ENCODE data around the gene KRTAP10-2.
"Not testable (repeated sequence)": the region's sequence is repeated elsewhere in the genome, so short reads cannot be mapped to it uniquely, and the experiment has no call there.

KRTAP10-2 gene

GRCh38 chr21:44583089-44583799, 31.9 kb upstream of the KRTAP10-2 start:
- DNase-seq: peak in 1 of 58 donors; percentile 6

GRCh38 chr21:44582055-44582454, 30.8 kb upstream of the KRTAP10-2 start:
- no peak for DNase-seq

- DNase-seq: no peak
Measured at GRCh38 chr21:44581158-44581557, 29.9 kb upstream of the KRTAP10-2 start.

GRCh38 chr21:44580231-44580821, 29.0 kb upstream of the KRTAP10-2 start, which contains the start of gene KRTAP10-5:
TSS of gene KRTAP10-5 (minus strand) at chr21:44580604. CDS start at chr21:44580578, 26 bp downstream.
- DNase-seq: not testable (repeated sequence)

- DNase-seq: no peak
Measured at GRCh38 chr21:44579833-44580144, 28.5 kb upstream of the KRTAP10-2 start.

GRCh38 chr21:44579056-44579832, 27.9 kb upstream of the KRTAP10-2 start:
- no peak for DNase-seq

- DNase-seq: no peak
Measured at GRCh38 chr21:44578371-44579055, 27.2 kb upstream of the KRTAP10-2 start.

- no peak for DNase-seq
Measured at GRCh38 chr21:44576025-44576420, 24.7 kb upstream of the KRTAP10-2 start.

- DNase-seq: no peak
Measured at GRCh38 chr21:44575307-44576024, 24.2 kb upstream of the KRTAP10-2 start.

GRCh38 chr21:44574457-44575306, 23.4 kb upstream of the KRTAP10-2 start:
- DNase-seq: no peak

GRCh38 chr21:44573630-44574456, 22.5 kb upstream of the KRTAP10-2 start, which contains the start of gene KRTAP10-4:
TSS of gene KRTAP10-4 (plus strand) at chr21:44573729. CDS start at chr21:44573759, 30 bp downstream.
- DNase-seq: not testable (repeated sequence)

GRCh38 chr21:44572959-44573583, 21.8 kb upstream of the KRTAP10-2 start:
- no peak for DNase-seq

- DNase-seq: no peak
Measured at GRCh38 chr21:44571844-44572782, 20.8 kb upstream of the KRTAP10-2 start.

GRCh38 chr21:44571296-44571695, 20.0 kb upstream of the KRTAP10-2 start:
- no peak for DNase-seq

GRCh38 chr21:44569861-44570517, 18.7 kb upstream of the KRTAP10-2 start:
- DNase-seq: no peak

GRCh38 chr21:44568667-44569556, 17.6 kb upstream of the KRTAP10-2 start:
- DNase-seq: no peak

Data from anterior cingulate cortex (tissue), 58 donors.